K562 (cell line): ENCODE measurements around the gene LMBR1. TPM values are rescaled to one million over a fixed set of nuclear protein-coding genes. Genes with fewer than 3 reads are reported as not detected.

Source experiments
- CEBPG ChIP-seq, 3 experiments: fragments of 200-800 bp in 1 of 3; sonication (Bioruptor generic) in 1 of 3; sonication (generic) in 1 of 3; formaldehyde crosslinking in 1 of 3; IDR thresholded peaks in 2 of 3; conservative IDR thresholded peaks in 1 of 3; 2 replicates each; pipeline versions ENCODE4 v1.6.1 to v1.8.0; 2016 to 2022; ENCODE audit warnings: missing compliant biosample characterization in 2 of 3, missing genetic modification characterization in 2 of 3, mild to moderate bottlenecking in 1 of 3, missing genetic modification reagents in 1 of 3
- DPF2 ChIP-seq: fragments of 450-650 bp; IDR thresholded peaks from 2 replicates; pipeline ENCODE4 v1.6.1; 2016
- FOXK2 ChIP-seq, 2 experiments: fragments of 450-650 bp; IDR thresholded peaks in 1 of 2; conservative IDR thresholded peaks in 1 of 2; 2 replicates each; pipeline ENCODE4 v1.6.1; 2016; ENCODE audit warnings: low read depth in 2 of 2, mild to moderate bottlenecking in 1 of 2
- FOXM1 ChIP-seq, 2 experiments: fragments of 450-650 bp in 1 of 2; sonication (generic) in 1 of 2; formaldehyde crosslinking in 1 of 2; IDR thresholded peaks; 2 replicates each; pipeline versions ENCODE4 v1.6.1 to v1.9.0; 2017 to 2022; ENCODE audit warnings: low read depth in 2 of 2, mild to moderate bottlenecking in 2 of 2, missing genetic modification reagents in 1 of 2, moderate library complexity in 1 of 2
- GATA2 ChIP-seq: sonication (generic); formaldehyde crosslinking; IDR thresholded peaks from 2 replicates; pipeline ENCODE4 v1.4.0; 2020; ENCODE audit warnings: mild to moderate bottlenecking, missing genetic modification reagents
- GATAD2A ChIP-seq: fragments of 450-650 bp; IDR thresholded peaks from 2 replicates; pipeline ENCODE4 v1.6.1; 2017
- JUNB ChIP-seq: fragments of 450-650 bp; formaldehyde crosslinking; conservative IDR thresholded peaks from 2 replicates; pipeline ENCODE4 v1.4.0; 2020; ENCODE audit warnings: mild to moderate bottlenecking
- KDM4B ChIP-seq, 2 experiments: fragments of 450-650 bp in 1 of 2; sonication (generic) in 1 of 2; IDR thresholded peaks; 2 replicates each; pipeline ENCODE4 v1.6.1; 2016 to 2017; ENCODE audit warnings: borderline replicate concordance in 2 of 2, antibody characterized with exemption in 1 of 2, low read depth in 1 of 2, mild to moderate bottlenecking in 1 of 2
- NBN ChIP-seq: fragments of 450-650 bp; IDR thresholded peaks from 2 replicates; pipeline ENCODE4 v1.6.1; 2016; ENCODE audit warnings: low read depth, mild to moderate bottlenecking
- SMARCA4 ChIP-seq: fragments of 450-650 bp; IDR thresholded peaks from 2 replicates; pipeline ENCODE4 v1.6.1; 2016
- SOX6 ChIP-seq: fragments of 450-650 bp; IDR thresholded peaks from 2 replicates; pipeline ENCODE4 v1.6.1; 2014; ENCODE audit warnings: mild to moderate bottlenecking
- TCF7 ChIP-seq: sonication (generic); IDR thresholded peaks from 2 replicates; pipeline ENCODE4 v1.6.1; 2016; ENCODE audit warnings: antibody characterized with exemption, borderline replicate concordance
- U2AF1 ChIP-seq: fragments of 200-400 bp; formaldehyde crosslinking; optimal IDR thresholded peaks from 2 replicates; pipeline ENCODE3; 2017; ENCODE audit warnings: mild to moderate bottlenecking, low read depth, low read length, moderate library complexity
- ZNF24 ChIP-seq: fragments of 450-650 bp; IDR thresholded peaks from 2 replicates; pipeline ENCODE4 v1.6.1; 2016
- ZNF583 ChIP-seq: fragments of 250-450 bp; sonication (Bioruptor Pico); IDR thresholded peaks from 2 replicates; pipeline ENCODE4 v1.4.0; 2020
- ZNF79 ChIP-seq: fragments of 250-450 bp; sonication (Bioruptor Pico); IDR thresholded peaks from 2 replicates; pipeline ENCODE4 v1.4.0; 2020; ENCODE audit warnings: low read depth, mild to moderate bottlenecking, moderate library complexity
- polyA plus RNA-seq, 8 experiments: library from polyadenylated mRNA; depleted of rRNA in 4 of 8; stranded (reverse) in 5 of 8; unstranded in 3 of 8; fragments of >200 nt; fragmentation: Nextera tagmentation in 2 of 8; fragmentation: Illumina TruSeq in 1 of 8; extraction: Ambion mirVana in 2 of 8; extraction: Trizol in 1 of 8; gene quantifications; 2 replicates each; pipeline versions ENCODE4 v1.2.1 to v1.2.3, GENCODE V29; 2011 to 2014; ENCODE audit warnings: inconsistent platforms in 1 of 8, missing spikeins in 1 of 8
- total RNA-seq, 7 experiments: library from RNA; depleted of rRNA in 6 of 7; stranded (reverse); fragments of >200 nt in 6 of 7; fragmentation: Illumina TruSeq in 2 of 7; extraction: Trizol in 2 of 7; gene quantifications; 2 replicates each; pipeline versions ENCODE4 v1.2.1 to v1.2.3, GENCODE V29; 2011 to 2021; ENCODE audit warnings: low replicate concordance in 1 of 7

Gene LMBR1
- total and polyA plus RNA-seq, 9 of the 15 experiments (the other 6 are each of a cell fraction or from before 2014, with no cell fraction given): 7.7 to 90.0 (median 59.9) TPM

DNA sequence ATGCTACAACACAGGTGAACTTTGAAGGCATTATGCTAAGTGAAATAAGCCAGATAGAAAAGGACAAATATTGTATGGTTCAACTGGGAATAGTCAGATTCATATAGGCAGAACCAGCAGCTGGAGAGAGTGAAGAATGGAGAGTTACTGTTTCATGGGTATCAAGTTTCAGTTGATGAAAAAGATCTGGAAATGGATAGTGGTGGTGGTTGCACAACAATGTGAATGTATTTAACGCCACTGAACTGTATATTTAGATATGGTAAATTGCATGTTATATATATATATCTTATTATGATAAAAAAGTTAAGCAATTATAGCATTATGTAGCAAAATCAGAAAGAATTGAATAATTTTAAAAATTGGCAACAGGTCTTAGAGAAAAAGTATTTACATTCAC lies 3.9 kb downstream of the LMBR1 start (continued):
- TF ChIP-seq FOXK2 (conservative IDR thresholded peaks at IDR 0.05 in 1 of 2, IDR thresholded peaks at IDR 0.05 in 1 of 2; ENCODE audit: low read depth in 2 of 2) (no peak), SOX6 (0 out of 2 replicates have a peak, but pooled peaks have one; percentile 28), GATA2 (no peak), ZNF79 (CRISPR knock-in tag) (no peak), CEBPG (CRISPR knock-in tag; IDR thresholded peaks at IDR 0.05) (peak; percentile 68; the same call in 1 of the 2 replicates), CEBPG (tag; conservative IDR thresholded peaks at IDR 0.05 in 1 of 2, IDR thresholded peaks at IDR 0.05 in 1 of 2) (peak; percentile 84 to 94), KDM4B (IDR thresholded peaks at IDR 0.05; ENCODE audit: borderline replicate concordance in 2 of 2, low read depth in 1 of 2) (no peak), FOXM1 (IDR thresholded peaks at IDR 0.05; ENCODE audit: low read depth) (no peak), FOXM1 (CRISPR knock-in tag; IDR thresholded peaks at IDR 0.05; ENCODE audit: low read depth) (no peak), JUNB (CRISPR knock-in tag) (no peak), NBN (no peak; the same call in 1 of the 2 replicates), DPF2 (peak; percentile 64; the same call in 1 of the 2 replicates), ZNF583 (CRISPR knock-in tag) (no peak), TCF7 (0 out of 2 replicates have a peak, but pooled peaks have one; percentile 46), U2AF1 (no peak), SMARCA4 (peak; percentile 53; the same call in 1 of the 2 replicates), GATAD2A (no peak), ZNF24 (no peak)
